PC-9 (cell line): ENCODE data around the gene TGFBR2. TPM values are rescaled to one million over a fixed set of nuclear protein-coding genes. Genes with fewer than 3 reads are reported as not detected.

Source experiments
- BruUV-seq: library from RNA; stranded (reverse); fragments of 400-500 nt; replicated peaks from 2 replicates; lab custom pipeline; 2021; lab: Mats Ljungman, UMichigan
- CTCF ChIA-PET: fragments of 300-600 bp; sonication (Branson Sonifier 250); formaldehyde crosslinking; loops from one replicate; lab custom pipeline; 2022; ENCODE audit warnings: antibody characterized with exemption; lab: Charles Lee
- POLR2A ChIA-PET: fragments of 300-600 bp; sonication (Branson Sonifier 250); formaldehyde crosslinking; loops from one replicate; lab custom pipeline; 2022; ENCODE audit warnings: antibody characterized with exemption; ENCODE audit not compliant: unreplicated experiment; lab: Charles Lee
- DNase-seq, 2 experiments: peaks; one replicate each; pipeline versions ENCODE4 v3.0.0 to v3.0.0-alpha.2; 2015 to 2022; ENCODE audit warnings: mixed read lengths in 1 of 2
- H2AFZ ChIP-seq: fragments of 200-600 bp; sonication (generic); 2 replicates; pipeline ENCODE4 v1.8.1; 2017; ENCODE audit warnings: antibody characterized with exemption
- H3F3A ChIP-seq: fragments of 200-600 bp; sonication (generic); 2 replicates; pipeline ENCODE4 v1.8.1; 2017; ENCODE audit warnings: antibody characterized with exemption, mild to moderate bottlenecking, low read depth; ENCODE audit not compliant: insufficient read depth
- H3K27ac ChIP-seq: fragments of 200-600 bp; sonication (generic); 2 replicates; pipeline ENCODE4 v1.6.1; 2016; ENCODE audit warnings: mixed run types
- H3K27me3 ChIP-seq: fragments of 200-600 bp; sonication (generic); 2 replicates; pipeline ENCODE4 v1.6.1; 2016; ENCODE audit warnings: low read depth, mixed run types; ENCODE audit not compliant: insufficient read depth
- H3K36me3 ChIP-seq: fragments of 200-600 bp; sonication (generic); 2 replicates; pipeline ENCODE4 v1.6.1; 2016; ENCODE audit warnings: low read depth, mixed run types
- H3K4me1 ChIP-seq: fragments of 200-600 bp; sonication (generic); replicated peaks from 2 replicates; pipeline ENCODE4 v1.6.1; 2016; ENCODE audit warnings: mixed run types; ENCODE audit not compliant: insufficient read depth
- H3K4me2 ChIP-seq: fragments of 200-600 bp; sonication (generic); 2 replicates; pipeline ENCODE4 v1.6.1; 2017; ENCODE audit warnings: mixed run types
- H3K4me3 ChIP-seq: fragments of 200-600 bp; sonication (generic); 2 replicates; pipeline ENCODE4 v1.6.1; 2016; ENCODE audit warnings: mixed run types
- H3K79me2 ChIP-seq: fragments of 200-600 bp; sonication (generic); 2 replicates; pipeline ENCODE4 v1.6.1; 2017; ENCODE audit warnings: low read depth, mixed run types
- H3K9me2 ChIP-seq: fragments of 200-600 bp; sonication (generic); 2 replicates; pipeline ENCODE4 v1.8.1; 2017; ENCODE audit warnings: mild to moderate bottlenecking; ENCODE audit not compliant: insufficient read depth
- H3K9me3 ChIP-seq: fragments of 200-600 bp; sonication (generic); 2 replicates; pipeline ENCODE4 v1.8.1; 2016; ENCODE audit warnings: low read depth; ENCODE audit not compliant: insufficient read depth
- H4K20me1 ChIP-seq: fragments of 200-600 bp; sonication (generic); 2 replicates; pipeline ENCODE4 v1.8.1; 2017; ENCODE audit not compliant: insufficient read depth
- EZH2 ChIP-seq: fragments of 200-600 bp; sonication (generic); IDR thresholded peaks from 2 replicates; pipeline ENCODE4 v1.8.0; 2017; ENCODE audit warnings: antibody characterized with exemption, low read depth
- intact Hi-C: fragments of 100-400 bp; cut with micrococcal nuclease; formaldehyde crosslinking; loops from one replicate; pipeline ENCODE4 v1.10.0; 2022; ENCODE audit not compliant: unreplicated experiment
- total RNA-seq: library from RNA; stranded (reverse); gene quantifications from 2 replicates; pipeline ENCODE4 v1.2.3, GENCODE V29; 2021
- TF ChIP-seq, protein P1 (sequence below): fragments of 200-600 bp; sonication (generic); conservative IDR thresholded peaks from 2 replicates; pipeline ENCODE4 v1.6.1; 2017; ENCODE audit warnings: mixed run types, antibody characterized with exemption, mild to moderate bottlenecking, moderate library complexity

The TGFBR2 gene
- total RNA-seq, 1 experiment from 2014 or later = 33.6 TPM

GRCh38 chr3:30629746-30630145 is 23.3 kb downstream of the TGFBR2 start:
- TF ChIP-seq, protein P1, sequence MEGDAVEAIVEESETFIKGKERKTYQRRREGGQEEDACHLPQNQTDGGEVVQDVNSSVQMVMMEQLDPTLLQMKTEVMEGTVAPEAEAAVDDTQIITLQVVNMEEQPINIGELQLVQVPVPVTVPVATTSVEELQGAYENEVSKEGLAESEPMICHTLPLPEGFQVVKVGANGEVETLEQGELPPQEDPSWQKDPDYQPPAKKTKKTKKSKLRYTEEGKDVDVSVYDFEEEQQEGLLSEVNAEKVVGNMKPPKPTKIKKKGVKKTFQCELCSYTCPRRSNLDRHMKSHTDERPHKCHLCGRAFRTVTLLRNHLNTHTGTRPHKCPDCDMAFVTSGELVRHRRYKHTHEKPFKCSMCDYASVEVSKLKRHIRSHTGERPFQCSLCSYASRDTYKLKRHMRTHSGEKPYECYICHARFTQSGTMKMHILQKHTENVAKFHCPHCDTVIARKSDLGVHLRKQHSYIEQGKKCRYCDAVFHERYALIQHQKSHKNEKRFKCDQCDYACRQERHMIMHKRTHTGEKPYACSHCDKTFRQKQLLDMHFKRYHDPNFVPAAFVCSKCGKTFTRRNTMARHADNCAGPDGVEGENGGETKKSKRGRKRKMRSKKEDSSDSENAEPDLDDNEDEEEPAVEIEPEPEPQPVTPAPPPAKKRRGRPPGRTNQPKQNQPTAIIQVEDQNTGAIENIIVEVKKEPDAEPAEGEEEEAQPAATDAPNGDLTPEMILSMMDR = no peak
- no peak for TF ChIP-seq EZH2
- Histone ChIP-seq H3F3A (peaks cover 14% of the 10 kb centered on the region; the same call in 1 of the 2 replicates), H3K4me3 (no peak overlapping the region), H3K4me1 (peaks cover 25% of the 10 kb centered on the region), H3K4me2 (no peak overlapping the region), H3K36me3 (no peaks in the 10 kb centered on the region), H3K79me2 (no peaks in the 10 kb centered on the region), H3K9me2 (no peaks in the 10 kb centered on the region), H3K27ac (no peak overlapping the region), H3K9me3 (no peaks in the 10 kb centered on the region), H4K20me1 (no peaks in the 10 kb centered on the region), H2AFZ (no peak overlapping the region), H3K27me3 (no peaks in the 10 kb centered on the region)
- intact Hi-C loops = no loop called here
- DNase-seq = no peak
- POLR2A ChIA-PET = interaction anchor here (0.7 kb wide), 1 partner anchor 91 kb away, joined by 5 read pairs; no protein-coding TSS in a partner anchor
- CTCF ChIA-PET = interaction anchor here (0.7 kb wide), 1 partner anchor 25 kb away, joined by 3 read pairs; no protein-coding TSS in a partner anchor
- BruUV-seq = no TSS peak

- Histone ChIP-seq H3K4me2 (no peak overlapping the region), H3K36me3 (no peaks in the 10 kb centered on the region), H3K9me3 (no peaks in the 10 kb centered on the region), H3K27me3 (no peaks in the 10 kb centered on the region), H3K9me2 (no peaks in the 10 kb centered on the region), H3K4me1 (peaks cover 18% of the 10 kb centered on the region), H3F3A (peaks cover 13% of the 10 kb centered on the region; the same call in 1 of the 2 replicates), H3K79me2 (no peaks in the 10 kb centered on the region), H2AFZ (no peak overlapping the region), H3K27ac (no peak overlapping the region), H3K4me3 (no peak overlapping the region), H4K20me1 (no peaks in the 10 kb centered on the region)
- no TSS peak for BruUV-seq
- TF ChIP-seq EZH2 = no peak
- TF ChIP-seq, protein P1 = no peak
- DNase-seq = no peak
- ChIA-PET POLR2A (no interaction called here), CTCF (interaction anchor here (0.7 kb wide), 1 partner anchor 24 kb away, joined by 3 read pairs; no protein-coding TSS in a partner anchor)
- intact Hi-C loops = no loop called here
Measured at GRCh38 chr3:30630238-30631030, 24.0 kb downstream of the TGFBR2 start.

GRCh38 chr3:30631243-30631904 is 25.0 kb downstream of the TGFBR2 start:
- BruUV-seq = no TSS peak
- ChIA-PET POLR2A (no interaction called here), CTCF (no interaction called here)
- Histone ChIP-seq H3K4me3 (no peak overlapping the region), H3K27ac (no peak overlapping the region), H3K4me2 (no peak overlapping the region), H3K79me2 (no peaks in the 10 kb centered on the region), H3K4me1 (peaks cover 9% of the 10 kb centered on the region), H3K9me2 (no peaks in the 10 kb centered on the region), H3F3A (peaks cover 3% of the 10 kb centered on the region; the same call in 1 of the 2 replicates), H2AFZ (no peak overlapping the region), H3K27me3 (no peaks in the 10 kb centered on the region), H3K9me3 (no peaks in the 10 kb centered on the region), H3K36me3 (no peaks in the 10 kb centered on the region), H4K20me1 (no peaks in the 10 kb centered on the region)
- no peak for TF ChIP-seq EZH2
- TF ChIP-seq, protein P1 = no peak
- no peak for DNase-seq
- intact Hi-C loops = no loop called here
